GM15510 (cell line): ENCODE results near the gene CDKN1A.

Source experiments
- POLR2A ChIP-seq: IDR thresholded peaks from 3 replicates; pipeline ENCODE4 v1.6.1; 2011; ENCODE audit warnings: borderline replicate concordance; ENCODE audit not compliant: insufficient read length; ENCODE audit errors: extremely low read depth

Gene CDKN1A

GRCh38 chr6:36713846-36714245 lies 35.3 kb downstream of the CDKN1A start:
- no peak for TF ChIP-seq POLR2A

- TF ChIP-seq POLR2A: no peak
Observed at GRCh38 chr6:36714511-36714910, 36.0 kb downstream of the CDKN1A start.

- TF ChIP-seq POLR2A: no peak
Observed at GRCh38 chr6:36715469-36715868, 37.0 kb downstream of the CDKN1A start.

GRCh38 chr6:36716476-36717093 lies 38.1 kb downstream of the CDKN1A start:
- no peak for TF ChIP-seq POLR2A

- no peak for TF ChIP-seq POLR2A
Observed at GRCh38 chr6:36717231-36717825, 38.8 kb downstream of the CDKN1A start.

GRCh38 chr6:36717871-36718540 lies 39.5 kb downstream of the CDKN1A start:
- TF ChIP-seq POLR2A: no peak

- TF ChIP-seq POLR2A: no peak
Observed at GRCh38 chr6:36718560-36718959, 40.0 kb downstream of the CDKN1A start.

- no peak for TF ChIP-seq POLR2A
Observed at GRCh38 chr6:36719126-36719525, 40.6 kb downstream of the CDKN1A start.

- TF ChIP-seq POLR2A: no peak
Observed at GRCh38 chr6:36720251-36721141, 42.0 kb downstream of the CDKN1A start.

- no peak for TF ChIP-seq POLR2A
Observed at GRCh38 chr6:36721369-36722140, 43.0 kb downstream of the CDKN1A start.

GRCh38 chr6:36722365-36722764 lies 43.9 kb downstream of the CDKN1A start:
- no peak for TF ChIP-seq POLR2A

GRCh38 chr6:36722879-36723278 lies 44.4 kb downstream of the CDKN1A start:
- no peak for TF ChIP-seq POLR2A

GRCh38 chr6:36724514-36725390 lies 46.2 kb downstream of the CDKN1A start:
- TF ChIP-seq POLR2A: no peak

- TF ChIP-seq POLR2A: no peak
Observed at GRCh38 chr6:36725581-36725980, 47.1 kb downstream of the CDKN1A start.

- TF ChIP-seq POLR2A: no peak
Observed at GRCh38 chr6:36727505-36728021, 49.0 kb downstream of the CDKN1A start.
